HG03175 (cell line): ENCODE results near the gene GAPDH.
A peak's percentile ranks its signal among the peaks of the same experiment; 100 is the strongest.
"Not testable (repeated sequence)": the region's sequence is repeated elsewhere in the genome, so short reads cannot be mapped to it uniquely, and the experiment has no call there.

Experiments used
- ATAC-seq: cut with Tn5 transposase; IDR thresholded peaks from one replicate; pipeline ENCODE4 v1.9.1; 2021; ENCODE audit warnings: mild to moderate bottlenecking, moderate library complexity; ENCODE audit not compliant: unreplicated experiment

The GAPDH gene

DNA sequence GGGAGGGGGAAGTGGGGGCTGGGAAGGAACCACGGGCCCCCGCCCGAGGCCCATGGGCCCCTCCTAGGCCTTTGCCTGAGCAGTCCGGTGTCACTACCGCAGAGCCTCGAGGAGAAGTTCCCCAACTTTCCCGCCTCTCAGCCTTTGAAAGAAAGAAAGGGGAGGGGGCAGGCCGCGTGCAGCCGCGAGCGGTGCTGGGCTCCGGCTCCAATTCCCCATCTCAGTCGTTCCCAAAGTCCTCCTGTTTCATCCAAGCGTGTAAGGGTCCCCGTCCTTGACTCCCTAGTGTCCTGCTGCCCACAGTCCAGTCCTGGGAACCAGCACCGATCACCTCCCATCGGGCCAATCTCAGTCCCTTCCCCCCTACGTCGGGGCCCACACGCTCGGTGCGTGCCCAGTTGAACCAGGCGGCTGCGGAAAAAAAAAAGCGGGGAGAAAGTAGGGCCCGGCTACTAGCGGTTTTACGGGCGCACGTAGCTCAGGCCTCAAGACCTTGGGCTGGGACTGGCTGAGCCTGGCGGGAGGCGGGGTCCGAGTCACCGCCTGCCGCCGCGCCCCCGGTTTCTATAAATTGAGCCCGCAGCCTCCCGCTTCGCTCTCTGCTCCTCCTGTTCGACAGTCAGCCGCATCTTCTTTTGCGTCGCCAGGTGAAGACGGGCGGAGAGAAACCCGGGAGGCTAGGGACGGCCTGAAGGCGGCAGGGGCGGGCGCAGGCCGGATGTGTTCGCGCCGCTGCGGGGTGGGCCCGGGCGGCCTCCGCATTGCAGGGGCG is at the start of gene GAPDH:
Gene GAPDH (plus strand): TSS at position 595 of the 772 bp plus-strand sequence. CDS start 316 bp downstream, outside the sequence.
- ATAC-seq, result peak; percentile 65

DNA sequence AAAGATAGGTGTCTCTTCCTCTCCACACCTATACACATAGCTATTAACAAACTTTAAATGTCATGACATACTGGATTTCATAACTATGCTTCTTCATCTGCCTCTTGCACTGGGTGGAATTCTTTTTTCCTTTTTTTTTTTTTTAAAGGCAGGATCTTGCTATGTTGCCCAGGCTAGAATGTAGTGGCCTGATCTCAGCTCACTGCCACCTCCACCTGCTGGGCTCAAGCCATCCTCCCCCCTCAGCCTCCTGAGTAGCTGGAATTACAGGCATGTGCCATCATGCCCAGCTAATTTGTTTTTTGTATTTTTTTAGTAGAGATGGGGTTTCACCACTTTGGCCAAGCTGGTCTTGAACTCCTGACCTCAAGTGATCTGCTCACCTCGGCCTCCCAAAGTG is 46.1 kb upstream of the GAPDH start:
- ATAC-seq, result no peak

DNA sequence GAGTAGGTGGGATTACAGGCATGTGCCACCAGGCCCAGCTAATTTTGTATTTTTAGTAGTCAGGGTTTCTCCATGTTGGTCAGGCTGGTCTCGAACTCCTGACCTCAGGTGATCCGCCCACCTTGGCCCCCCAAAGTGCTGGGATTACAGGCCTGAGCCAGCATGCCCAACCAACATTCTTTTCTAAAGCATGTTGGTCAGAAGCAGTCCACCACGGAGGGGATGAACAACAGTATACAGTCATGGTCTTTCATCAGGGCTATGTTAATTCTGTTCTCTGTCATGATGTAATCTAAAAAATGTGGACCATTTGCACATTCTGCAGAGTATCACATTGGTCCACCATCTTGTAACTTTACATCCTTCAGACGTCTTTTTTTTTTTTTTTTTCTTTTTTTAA is 44.9 kb upstream of the GAPDH start:
- ATAC-seq, result no peak

DNA sequence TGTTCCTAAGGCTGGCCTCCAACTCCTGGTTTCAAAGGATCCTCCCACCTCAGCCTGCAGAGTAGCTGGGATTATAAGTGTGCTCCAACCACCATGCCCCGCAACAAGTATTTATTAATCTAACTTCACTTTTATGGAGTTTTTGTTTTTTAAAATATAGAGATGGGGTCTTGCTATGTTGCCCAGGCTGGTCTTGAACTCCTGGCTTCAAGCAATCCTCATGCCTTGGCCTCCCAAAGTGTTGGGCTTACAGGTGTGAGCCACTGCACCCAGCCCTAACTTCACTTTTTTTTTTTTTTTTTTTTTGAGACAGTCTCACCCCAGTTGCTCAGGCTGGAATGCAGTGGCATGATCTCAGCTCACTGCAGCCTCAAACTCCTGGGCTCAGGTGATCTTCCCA is 43.6 kb upstream of the GAPDH start:
- ATAC-seq, result not testable (repeated sequence)

DNA sequence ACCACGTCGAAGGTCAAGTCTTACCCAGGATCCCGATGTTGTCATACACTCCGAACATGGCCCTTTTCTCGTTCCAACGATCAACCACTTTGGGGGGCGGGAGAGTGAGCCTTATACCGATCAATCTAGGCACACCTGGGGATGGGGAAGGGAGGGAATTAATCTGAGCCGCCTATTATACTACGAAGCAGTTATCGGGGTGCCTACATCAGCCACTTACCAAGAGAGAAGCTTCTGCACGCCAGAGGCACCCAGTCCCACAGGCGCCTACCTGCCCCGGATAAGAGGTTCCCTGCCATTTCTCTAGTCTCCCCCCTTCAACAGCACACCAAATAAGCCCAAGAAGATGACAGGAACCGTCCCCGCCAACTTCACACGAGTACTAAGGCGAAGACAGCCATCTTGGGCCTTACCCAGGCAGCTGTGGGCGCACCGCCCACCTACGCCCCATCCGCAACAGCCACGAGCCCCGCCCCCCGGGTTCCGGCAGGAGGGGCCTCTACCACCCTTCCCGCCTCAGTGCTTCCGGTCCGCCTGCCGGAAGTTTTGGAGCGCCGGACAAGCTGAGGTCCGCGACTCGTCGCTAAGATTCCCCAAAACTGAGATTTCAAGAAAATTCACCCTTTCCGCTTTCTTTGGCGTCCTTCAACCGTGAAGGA is 41.4 kb upstream of the GAPDH start, which contains the start of gene MRPL51:
Gene MRPL51 (minus strand): TSS at position 425 of the 659 bp plus-strand sequence. CDS start 126 bp downstream, at position 299.
- ATAC-seq, result peak; percentile 64

DNA sequence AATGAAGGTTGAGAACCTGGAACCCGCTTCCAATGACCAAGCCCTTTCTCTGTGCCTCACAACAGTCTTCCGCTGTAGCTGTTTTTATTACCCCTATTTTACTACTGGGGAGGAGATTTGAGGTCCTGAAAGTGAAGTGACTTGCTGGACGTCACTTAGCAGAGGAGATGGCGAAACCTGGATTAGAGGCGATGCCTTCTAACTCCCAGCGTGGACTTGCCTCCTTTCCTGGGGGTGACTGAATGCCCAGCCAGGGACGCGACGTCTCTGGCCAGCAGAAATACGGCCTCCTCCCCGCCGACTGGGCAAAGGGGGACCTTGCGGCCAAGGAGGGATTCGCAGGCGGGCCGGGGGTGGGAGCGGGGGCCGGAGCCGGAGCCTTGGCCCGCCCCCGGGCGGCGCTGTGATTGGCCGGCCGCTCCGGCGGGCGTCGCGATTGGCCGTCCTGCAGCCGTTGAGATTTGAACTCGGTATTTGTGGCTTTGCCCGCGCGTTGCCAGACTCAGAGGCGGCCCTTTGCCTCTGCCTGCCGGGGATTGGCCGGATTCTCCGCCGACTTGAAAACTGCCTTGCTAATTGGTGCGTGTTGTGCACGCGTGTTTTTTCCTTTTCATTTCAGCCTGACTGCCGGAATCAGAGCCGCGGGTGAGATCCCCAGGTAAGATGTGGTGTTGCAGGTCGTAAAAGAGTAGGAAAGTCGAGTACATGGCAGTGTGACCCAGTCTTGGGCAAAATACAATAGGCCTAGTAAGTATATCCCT is 40.6 kb upstream of the GAPDH start, which contains the start of gene NCAPD2:
Gene NCAPD2 (plus strand): TSS at position 606 of the 761 bp plus-strand sequence. CDS start 997 bp downstream, outside the sequence.
- ATAC-seq, result peak; percentile 90

DNA sequence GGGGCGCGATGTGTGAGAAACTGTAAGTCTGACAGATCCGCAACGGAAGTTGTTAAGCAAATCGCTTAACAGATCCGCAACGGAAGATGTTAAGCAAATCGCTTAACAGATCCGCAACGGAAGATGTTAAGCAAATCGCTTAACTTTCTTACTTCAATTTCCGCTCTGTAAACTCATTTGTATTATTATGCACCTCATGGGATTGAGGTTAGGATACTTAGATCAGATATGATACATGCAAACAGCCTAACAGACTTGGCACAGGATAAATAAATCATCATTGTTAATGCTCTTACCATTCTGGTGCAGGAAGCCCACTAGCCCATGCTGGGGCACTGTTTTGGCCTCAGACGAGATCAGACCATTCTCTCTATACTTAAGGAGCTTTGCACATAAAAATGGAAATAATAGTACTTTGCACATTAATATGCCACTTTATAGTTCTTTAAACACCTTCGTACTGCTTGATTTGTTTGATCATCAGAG is 40.0 kb upstream of the GAPDH start:
- ATAC-seq, result no peak

DNA sequence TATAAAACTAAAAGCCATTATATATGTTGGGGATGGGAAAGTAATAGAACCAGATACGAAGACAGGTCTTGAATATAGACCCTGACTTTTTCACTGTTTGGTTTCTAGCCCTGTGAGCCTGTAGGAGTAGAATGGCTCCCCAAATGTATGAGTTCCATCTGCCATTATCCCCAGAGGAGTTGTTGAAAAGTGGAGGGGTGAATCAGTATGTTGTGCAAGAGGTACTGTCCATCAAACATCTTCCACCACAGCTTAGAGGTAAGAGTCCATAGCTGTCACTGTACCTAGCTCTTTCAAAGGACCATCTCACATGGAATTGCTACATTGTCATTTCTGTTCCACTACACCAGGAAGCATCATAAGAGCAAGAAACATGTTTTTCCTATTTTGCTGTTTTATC is 39.3 kb upstream of the GAPDH start:
- no peak for ATAC-seq

DNA sequence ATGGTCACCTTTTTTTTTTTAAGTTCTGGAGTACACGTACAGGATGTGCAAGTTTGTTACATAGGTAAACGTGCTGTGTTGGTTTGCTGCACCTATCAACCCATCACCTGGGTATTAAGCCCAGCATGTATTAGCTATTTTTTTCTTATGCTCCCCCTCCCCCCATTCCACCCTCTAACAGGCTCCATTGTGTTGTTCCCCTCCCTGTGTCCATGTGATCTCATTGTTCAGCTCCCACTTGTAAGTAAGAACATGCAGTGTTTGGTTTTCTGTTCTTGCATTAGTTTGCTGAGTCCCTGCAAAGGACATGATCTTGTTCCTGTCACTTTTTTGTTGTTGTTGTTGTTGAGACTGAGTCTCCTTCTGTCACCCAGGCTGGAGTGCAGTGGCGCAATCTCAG is 37.0 kb upstream of the GAPDH start:
- not testable (repeated sequence) for ATAC-seq

DNA sequence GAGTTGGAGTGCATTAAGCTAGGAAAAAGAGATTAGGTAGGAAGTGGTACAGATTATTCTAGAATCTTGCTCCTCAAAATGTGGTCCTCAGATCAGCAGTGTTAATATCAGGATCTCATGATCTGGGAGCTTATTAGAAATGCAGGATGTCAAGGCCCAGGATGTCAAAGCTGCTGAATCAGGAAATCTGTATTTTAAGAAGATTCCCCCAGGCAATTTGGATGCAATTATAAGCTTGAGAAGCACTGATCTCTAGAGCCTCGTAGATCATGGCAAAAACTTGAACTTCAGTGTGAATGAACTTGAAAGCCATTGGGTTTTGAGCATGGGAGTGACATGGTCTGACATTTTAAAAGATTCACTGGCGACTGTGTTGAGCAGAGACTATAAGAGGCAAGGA is 33.9 kb upstream of the GAPDH start:
- no peak for ATAC-seq

DNA sequence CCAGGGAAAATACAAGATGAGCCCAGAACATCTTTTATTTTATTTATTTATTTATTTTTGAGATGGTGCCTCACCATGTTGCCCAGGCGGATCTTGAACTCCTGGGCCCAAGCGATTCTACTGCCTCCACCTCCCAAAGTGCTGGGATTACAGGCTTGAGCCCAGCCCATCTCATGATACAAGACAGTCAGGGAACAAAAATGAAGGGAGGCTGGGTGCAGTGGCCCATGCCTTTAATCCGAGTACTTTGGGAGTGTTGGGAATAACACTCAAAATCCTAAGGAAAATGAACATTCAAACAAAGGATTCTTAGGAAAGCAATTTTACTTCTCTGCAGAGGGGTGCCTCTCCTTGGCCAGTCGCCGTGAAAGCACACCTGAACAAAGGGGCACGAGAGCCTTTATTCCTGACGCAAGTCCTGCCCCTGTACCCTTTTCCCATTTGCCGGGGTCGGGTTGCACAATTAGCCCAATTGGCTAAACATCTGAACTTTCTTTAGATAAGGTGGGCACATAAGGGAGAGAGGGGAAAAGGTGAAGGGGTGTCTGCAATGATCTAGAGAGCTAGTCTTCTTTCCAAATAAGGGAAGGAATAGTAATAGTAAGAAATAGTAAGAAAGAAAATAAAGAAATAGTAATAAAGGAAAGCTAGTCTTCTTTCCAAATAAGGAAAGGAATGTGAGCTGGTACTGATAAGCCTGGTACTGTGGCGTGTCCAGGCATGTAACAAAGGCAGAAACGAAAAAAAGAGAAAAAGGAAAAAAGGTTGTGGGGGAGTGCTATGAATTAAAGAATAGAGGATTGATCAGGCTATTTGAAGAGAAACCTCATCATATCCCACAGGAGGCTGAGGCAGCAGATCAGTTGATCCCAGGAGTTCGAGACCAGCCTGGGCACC is 27.0 kb upstream of the GAPDH start:
- no peak for ATAC-seq

DNA sequence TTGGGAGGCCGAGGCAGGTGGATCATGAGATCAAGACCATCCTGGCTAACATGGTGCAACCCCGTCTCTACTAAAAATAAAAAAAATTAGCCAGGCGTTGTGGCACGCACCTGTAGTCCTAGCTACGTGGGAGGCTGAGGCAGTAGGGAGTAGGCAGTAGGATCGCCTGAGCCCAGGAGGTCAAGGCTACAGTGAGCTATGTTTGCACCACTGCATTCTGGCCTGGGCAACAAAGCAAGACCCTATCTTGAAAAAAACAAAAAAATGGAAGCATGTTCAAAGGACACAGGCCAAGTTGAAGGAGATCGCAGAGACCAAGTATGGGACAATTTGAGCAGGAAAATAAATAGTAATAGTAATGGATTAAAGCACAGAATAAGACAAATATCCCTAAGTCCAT is 26.2 kb upstream of the GAPDH start:
- no peak for ATAC-seq

DNA sequence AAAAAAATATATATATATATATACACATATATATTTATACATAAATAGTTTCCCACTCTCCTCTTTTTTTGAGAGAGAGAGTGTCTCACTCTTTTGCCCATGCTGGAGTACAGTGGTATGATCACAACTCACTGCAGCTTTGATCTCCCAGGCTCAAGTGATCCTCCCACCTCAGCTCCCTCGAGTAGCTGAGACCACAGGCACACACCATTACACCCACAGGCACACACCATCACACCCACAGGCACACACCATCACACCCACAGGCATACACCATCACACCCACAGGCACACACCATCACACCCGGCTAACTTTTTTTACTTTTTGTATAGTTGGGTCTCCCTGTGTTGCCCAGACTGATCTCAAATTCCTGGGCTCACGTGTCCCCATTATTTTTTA is 14.1 kb upstream of the GAPDH start:
- no peak for ATAC-seq

DNA sequence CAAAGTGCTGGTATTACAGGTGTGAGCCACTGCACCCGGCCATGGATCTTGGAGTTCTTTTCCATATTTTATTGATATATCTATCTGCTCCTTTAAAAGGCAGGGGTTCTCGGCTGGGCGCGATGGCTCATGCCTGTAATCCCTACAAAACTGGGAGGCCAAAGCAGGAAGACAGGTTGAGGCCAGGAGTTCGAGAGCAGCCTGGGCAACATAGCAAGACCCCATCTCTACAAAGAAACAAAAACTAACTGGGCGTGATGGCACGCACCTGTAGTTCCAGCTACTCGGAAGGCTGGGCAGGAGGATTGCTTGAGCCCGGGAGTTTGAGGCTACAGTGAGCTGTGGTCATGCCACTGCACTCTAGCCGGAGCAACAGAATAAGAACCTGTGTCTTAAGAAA is 12.1 kb upstream of the GAPDH start:
- ATAC-seq, result no peak

DNA sequence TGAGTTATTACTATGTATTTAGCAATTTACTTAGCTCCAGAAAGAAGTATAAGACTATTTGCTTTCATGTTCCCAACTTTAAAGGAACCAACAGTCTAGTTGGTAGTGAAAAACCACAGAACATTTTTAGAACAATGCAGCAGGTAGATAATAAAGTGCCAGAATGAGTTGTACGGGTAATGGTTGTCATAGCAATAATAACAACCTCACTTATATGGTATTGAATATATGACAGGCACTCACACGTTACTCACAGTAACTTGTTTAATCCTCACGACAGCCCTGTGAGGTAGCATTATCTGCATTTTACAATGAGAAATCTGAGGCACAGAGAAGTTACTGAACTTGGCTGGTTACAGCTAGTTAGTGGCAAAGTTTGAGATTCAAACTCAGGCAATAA is 10.6 kb upstream of the GAPDH start:
- no peak for ATAC-seq

DNA sequence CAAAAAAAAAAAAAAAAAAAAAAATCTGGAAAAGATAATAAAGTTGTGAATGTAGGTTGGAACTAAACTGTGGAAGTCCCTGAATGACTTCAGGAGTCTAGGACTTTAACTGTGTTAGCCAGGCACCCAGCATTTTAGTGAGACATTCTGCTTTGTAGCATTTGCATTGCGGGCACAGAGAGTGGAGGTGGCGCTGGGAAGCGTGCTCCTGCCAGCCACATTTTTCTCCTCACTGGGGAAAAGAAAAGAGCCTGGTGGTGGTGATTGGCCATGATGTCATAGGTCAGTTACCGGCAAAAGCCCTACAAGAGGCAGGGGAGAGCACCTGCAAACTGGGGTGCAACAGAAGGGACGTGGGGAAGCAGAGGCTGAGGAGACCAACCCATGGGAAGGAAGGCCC is 9.7 kb upstream of the GAPDH start:
- no peak for ATAC-seq

DNA sequence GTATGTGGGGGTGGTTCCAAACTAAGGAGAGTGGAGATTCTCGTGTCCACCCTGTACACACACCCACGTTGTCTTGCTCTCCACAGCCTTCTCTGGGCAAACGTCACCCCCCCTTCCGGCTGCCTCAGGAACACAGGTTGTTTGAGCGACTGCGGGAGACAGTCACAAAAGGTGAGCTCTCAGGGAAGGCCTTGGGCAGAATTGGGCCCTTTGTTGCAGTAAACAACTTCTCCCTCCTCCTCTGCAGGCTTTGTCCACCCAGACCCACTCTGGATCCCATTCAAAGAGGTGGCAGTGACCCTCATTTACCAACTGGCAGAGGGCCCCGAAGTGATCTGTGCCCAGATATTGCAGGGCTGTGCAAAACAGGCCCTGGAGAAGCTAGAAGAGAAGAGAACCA is 8.1 kb upstream of the GAPDH start:
- ATAC-seq, result no peak

DNA sequence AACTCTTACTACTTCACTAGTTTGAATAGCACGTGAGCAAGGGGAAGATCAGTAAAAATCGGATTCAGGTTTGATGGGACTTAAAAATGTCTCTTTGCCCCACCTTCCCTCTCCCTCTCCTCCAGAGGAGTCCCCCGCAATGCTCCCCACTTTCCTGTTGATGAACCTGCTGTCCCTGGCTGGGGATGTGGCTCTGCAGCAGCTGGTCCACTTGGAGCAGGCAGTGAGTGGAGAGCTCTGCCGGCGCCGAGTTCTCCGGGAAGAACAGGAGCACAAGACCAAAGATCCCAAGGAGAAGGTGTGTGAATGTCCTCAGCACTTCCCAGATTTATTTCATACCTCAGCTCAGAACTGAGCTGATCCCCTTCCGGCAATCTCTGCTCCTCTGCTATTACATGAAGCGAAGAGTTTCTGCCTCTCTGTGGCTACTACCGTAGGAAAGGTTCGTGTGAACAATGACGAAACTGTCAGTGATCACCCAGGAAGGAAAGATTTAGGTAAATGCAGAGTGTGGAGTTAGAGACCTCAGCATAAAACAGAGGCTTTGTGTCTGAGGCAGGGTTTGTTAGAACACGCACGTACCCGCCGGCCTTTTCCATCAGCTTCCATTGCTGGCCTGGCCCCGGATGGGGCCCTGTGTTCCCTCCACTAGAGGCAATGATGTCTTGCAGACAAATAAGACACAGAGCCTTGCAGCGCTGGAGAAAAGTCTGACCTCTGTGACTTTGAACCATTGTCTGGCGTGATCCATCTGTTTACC is 7.4 kb upstream of the GAPDH start:
- ATAC-seq, result no peak

DNA sequence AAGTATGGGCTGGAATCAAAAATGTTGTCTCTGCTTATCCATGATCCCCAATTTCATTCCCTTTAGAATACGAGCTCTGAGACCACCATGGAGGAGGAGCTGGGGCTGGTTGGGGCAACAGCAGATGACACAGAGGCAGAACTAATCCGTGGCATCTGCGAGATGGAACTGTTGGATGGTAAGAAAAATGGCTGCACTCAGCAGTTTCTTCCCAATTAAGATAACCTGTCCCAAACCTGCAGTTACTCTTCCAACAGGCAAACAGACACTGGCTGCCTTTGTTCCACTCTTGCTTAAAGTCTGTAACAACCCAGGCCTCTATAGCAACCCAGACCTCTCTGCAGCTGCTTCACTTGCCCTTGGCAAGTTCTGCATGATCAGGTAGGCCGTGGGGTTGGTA is 6.6 kb upstream of the GAPDH start:
- no peak for ATAC-seq
